ENCODE results near the gene POLG2. TPM values are rescaled to one million over a fixed set of nuclear protein-coding genes. Genes with fewer than 3 reads are reported as not detected.
"Not testable (repeated sequence)": the region's sequence is repeated elsewhere in the genome, so short reads cannot be mapped to it uniquely, and the experiment has no call there.

POLG2 gene
- total RNA-seq, 1 donor from 2014 or later: 13.0 TPM

GRCh38 chr17:64466019-64466735, 30.7 kb downstream of the POLG2 start:
- no peak overlapping the region for H3K4me3 ChIP-seq (ENCODE audit: low read length in 3 of 3)
- no peaks in the 10 kb centered on the region for H3K36me3 ChIP-seq (ENCODE audit: control insufficient read depth in 3 of 3, insufficient read depth in 3 of 3, low read length in 3 of 3)
- H3K27me3 ChIP-seq (ENCODE audit: control insufficient read depth in 3 of 3, insufficient read depth in 3 of 3, low read length in 3 of 3): no peaks in the 10 kb centered on the region
- no peaks in the 10 kb centered on the region for H3K4me1 ChIP-seq (ENCODE audit: control insufficient read depth in 3 of 3, insufficient read depth in 3 of 3, low read length in 3 of 3)
- no peak overlapping the region for H3K9ac ChIP-seq (ENCODE audit: low read depth in 1 of 3, low read length in 3 of 3)
- no peaks in the 10 kb centered on the region for H3K9me3 ChIP-seq (ENCODE audit: control insufficient read depth in 3 of 3, low read length in 3 of 3)
- H3K27ac ChIP-seq (ENCODE audit: low read depth, low read length): no peak overlapping the region

GRCh38 chr17:64461788-64462187, 35.1 kb downstream of the POLG2 start:
- no peaks in the 10 kb centered on the region for H3K4me1 ChIP-seq (ENCODE audit: control insufficient read depth in 3 of 3, insufficient read depth in 3 of 3, low read length in 3 of 3)
- no peak overlapping the region for H3K27ac ChIP-seq (ENCODE audit: low read depth, low read length)
- no peaks in the 10 kb centered on the region for H3K27me3 ChIP-seq (ENCODE audit: control insufficient read depth in 3 of 3, insufficient read depth in 3 of 3, low read length in 3 of 3)
- no peak overlapping the region for H3K9ac ChIP-seq (ENCODE audit: low read depth in 1 of 3, low read length in 3 of 3)
- H3K36me3 ChIP-seq (ENCODE audit: control insufficient read depth in 3 of 3, insufficient read depth in 3 of 3, low read length in 3 of 3): no peaks in the 10 kb centered on the region
- no peaks in the 10 kb centered on the region for H3K9me3 ChIP-seq (ENCODE audit: control insufficient read depth in 3 of 3, low read length in 3 of 3)
- no peak overlapping the region for H3K4me3 ChIP-seq (ENCODE audit: low read length in 3 of 3)

- Histone ChIP-seq H3K4me3 (ENCODE audit: low read length in 3 of 3) (peak overlapping the region in 1 of 3 donors; percentile 48), H3K4me1 (ENCODE audit: control insufficient read depth in 3 of 3, insufficient read depth in 3 of 3, low read length in 3 of 3) (no peaks in the 10 kb centered on the region), H3K27me3 (ENCODE audit: control insufficient read depth in 3 of 3, insufficient read depth in 3 of 3, low read length in 3 of 3) (no peaks in the 10 kb centered on the region), H3K27ac (ENCODE audit: low read depth, low read length) (no peak overlapping the region), H3K36me3 (ENCODE audit: control insufficient read depth in 3 of 3, insufficient read depth in 3 of 3, low read length in 3 of 3) (no peaks in the 10 kb centered on the region), H3K9ac (ENCODE audit: low read depth in 1 of 3, low read length in 3 of 3) (no peak overlapping the region), H3K9me3 (ENCODE audit: control insufficient read depth in 3 of 3, low read length in 3 of 3) (no peaks in the 10 kb centered on the region)
These were observed 35.9 kb downstream of the POLG2 start for GRCh38 chr17:64460955-64461354.

GRCh38 chr17:64459818-64460217, 37.0 kb downstream of the POLG2 start:
- not testable (repeated sequence) for H3K9ac ChIP-seq (ENCODE audit: low read depth in 1 of 3, low read length in 3 of 3); H3K4me1 ChIP-seq (ENCODE audit: control insufficient read depth in 3 of 3, insufficient read depth in 3 of 3, low read length in 3 of 3); H3K36me3 ChIP-seq (ENCODE audit: control insufficient read depth in 3 of 3, insufficient read depth in 3 of 3, low read length in 3 of 3); H3K27ac ChIP-seq (ENCODE audit: low read depth, low read length); H3K27me3 ChIP-seq (ENCODE audit: control insufficient read depth in 3 of 3, insufficient read depth in 3 of 3, low read length in 3 of 3); H3K9me3 ChIP-seq (ENCODE audit: control insufficient read depth in 3 of 3, low read length in 3 of 3); H3K4me3 ChIP-seq (ENCODE audit: low read length in 3 of 3)

- Histone ChIP-seq H3K4me3 (ENCODE audit: low read length in 3 of 3) (no peak overlapping the region), H3K4me1 (ENCODE audit: control insufficient read depth in 3 of 3, insufficient read depth in 3 of 3, low read length in 3 of 3) (no peaks in the 10 kb centered on the region), H3K27ac (ENCODE audit: low read depth, low read length) (no peak overlapping the region), H3K9me3 (ENCODE audit: control insufficient read depth in 3 of 3, low read length in 3 of 3) (no peaks in the 10 kb centered on the region), H3K36me3 (ENCODE audit: control insufficient read depth in 3 of 3, insufficient read depth in 3 of 3, low read length in 3 of 3) (no peaks in the 10 kb centered on the region), H3K9ac (ENCODE audit: low read depth in 1 of 3, low read length in 3 of 3) (no peak overlapping the region), H3K27me3 (ENCODE audit: control insufficient read depth in 3 of 3, insufficient read depth in 3 of 3, low read length in 3 of 3) (no peaks in the 10 kb centered on the region)
These were observed 37.5 kb downstream of the POLG2 start for GRCh38 chr17:64459284-64459747.

- H3K27me3 ChIP-seq (ENCODE audit: control insufficient read depth in 3 of 3, insufficient read depth in 3 of 3, low read length in 3 of 3): no peaks in the 10 kb centered on the region
- H3K4me3 ChIP-seq (ENCODE audit: low read length in 3 of 3): no peak overlapping the region
- no peaks in the 10 kb centered on the region for H3K36me3 ChIP-seq (ENCODE audit: control insufficient read depth in 3 of 3, insufficient read depth in 3 of 3, low read length in 3 of 3)
- H3K9me3 ChIP-seq (ENCODE audit: control insufficient read depth in 3 of 3, low read length in 3 of 3): no peaks in the 10 kb centered on the region
- H3K9ac ChIP-seq (ENCODE audit: low read depth in 1 of 3, low read length in 3 of 3): no peak overlapping the region
- H3K4me1 ChIP-seq (ENCODE audit: control insufficient read depth in 3 of 3, insufficient read depth in 3 of 3, low read length in 3 of 3): no peaks in the 10 kb centered on the region
- no peak overlapping the region for H3K27ac ChIP-seq (ENCODE audit: low read depth, low read length)
These were observed 38.1 kb downstream of the POLG2 start for GRCh38 chr17:64458756-64459155.

- no peak overlapping the region for H3K27ac ChIP-seq (ENCODE audit: low read depth, low read length)
- H3K36me3 ChIP-seq (ENCODE audit: control insufficient read depth in 3 of 3, insufficient read depth in 3 of 3, low read length in 3 of 3): no peaks in the 10 kb centered on the region
- no peak overlapping the region for H3K9ac ChIP-seq (ENCODE audit: low read depth in 1 of 3, low read length in 3 of 3)
- no peak overlapping the region for H3K4me3 ChIP-seq (ENCODE audit: low read length in 3 of 3)
- no peaks in the 10 kb centered on the region for H3K27me3 ChIP-seq (ENCODE audit: control insufficient read depth in 3 of 3, insufficient read depth in 3 of 3, low read length in 3 of 3)
- H3K4me1 ChIP-seq (ENCODE audit: control insufficient read depth in 3 of 3, insufficient read depth in 3 of 3, low read length in 3 of 3): no peaks in the 10 kb centered on the region
- H3K9me3 ChIP-seq (ENCODE audit: control insufficient read depth in 3 of 3, low read length in 3 of 3): no peaks in the 10 kb centered on the region
These were observed 39.7 kb downstream of the POLG2 start for GRCh38 chr17:64457156-64457555.

GRCh38 chr17:64455993-64456885, 40.6 kb downstream of the POLG2 start:
- H3K4me3 ChIP-seq (ENCODE audit: low read length in 3 of 3): no peak overlapping the region
- no peaks in the 10 kb centered on the region for H3K36me3 ChIP-seq (ENCODE audit: control insufficient read depth in 3 of 3, insufficient read depth in 3 of 3, low read length in 3 of 3)
- no peak overlapping the region for H3K27ac ChIP-seq (ENCODE audit: low read depth, low read length)
- no peak overlapping the region for H3K9ac ChIP-seq (ENCODE audit: low read depth in 1 of 3, low read length in 3 of 3)
- no peaks in the 10 kb centered on the region for H3K9me3 ChIP-seq (ENCODE audit: control insufficient read depth in 3 of 3, low read length in 3 of 3)
- no peaks in the 10 kb centered on the region for H3K4me1 ChIP-seq (ENCODE audit: control insufficient read depth in 3 of 3, insufficient read depth in 3 of 3, low read length in 3 of 3)
- H3K27me3 ChIP-seq (ENCODE audit: control insufficient read depth in 3 of 3, insufficient read depth in 3 of 3, low read length in 3 of 3): no peaks in the 10 kb centered on the region

GRCh38 chr17:64449545-64449944, 47.3 kb downstream of the POLG2 start:
- H3K27me3 ChIP-seq (ENCODE audit: control insufficient read depth in 3 of 3, insufficient read depth in 3 of 3, low read length in 3 of 3): no peaks in the 10 kb centered on the region
- no peak overlapping the region for H3K9ac ChIP-seq (ENCODE audit: low read depth in 1 of 3, low read length in 3 of 3)
- H3K36me3 ChIP-seq (ENCODE audit: control insufficient read depth in 3 of 3, insufficient read depth in 3 of 3, low read length in 3 of 3): no peaks in the 10 kb centered on the region
- no peak overlapping the region for H3K4me3 ChIP-seq (ENCODE audit: low read length in 3 of 3)
- peak overlapping the region; percentile 55 for H3K27ac ChIP-seq (ENCODE audit: low read depth, low read length)
- no peaks in the 10 kb centered on the region for H3K9me3 ChIP-seq (ENCODE audit: control insufficient read depth in 3 of 3, low read length in 3 of 3)
- H3K4me1 ChIP-seq (ENCODE audit: control insufficient read depth in 3 of 3, insufficient read depth in 3 of 3, low read length in 3 of 3): peaks cover 0 to 2% (median 0%) of the 10 kb centered on the region in 3 donors

Data from skeletal muscle tissue (tissue), 4 donors.